Epithelial cell of proximal tubule (primary cell): ENCODE results near the gene TARS2. TPM values are rescaled to one million over a fixed set of nuclear protein-coding genes. Genes with fewer than 3 reads are reported as not detected.

Experiments
- DNase-seq: peaks from one replicate; pipeline ENCODE4 v3.0.0-alpha.2; 2011; ENCODE audit warnings: low read depth
- H3K4me3 ChIP-seq: 2 replicates; pipeline ENCODE4 v1.5.1; 2011; ENCODE audit warnings: low read depth, mild to moderate bottlenecking, low read length
- total RNA-seq: library from RNA; depleted of rRNA; stranded (reverse); fragments of >200 nt; gene quantifications from 2 replicates; pipeline ENCODE4 v1.2.3, GENCODE V29; 2015
- TF ChIP-seq, protein P1 (sequence below): conservative IDR thresholded peaks from 2 replicates; pipeline ENCODE4 v1.5.1; 2012; ENCODE audit warnings: low read depth, mild to moderate bottlenecking, low read length

Gene TARS2, protein sequence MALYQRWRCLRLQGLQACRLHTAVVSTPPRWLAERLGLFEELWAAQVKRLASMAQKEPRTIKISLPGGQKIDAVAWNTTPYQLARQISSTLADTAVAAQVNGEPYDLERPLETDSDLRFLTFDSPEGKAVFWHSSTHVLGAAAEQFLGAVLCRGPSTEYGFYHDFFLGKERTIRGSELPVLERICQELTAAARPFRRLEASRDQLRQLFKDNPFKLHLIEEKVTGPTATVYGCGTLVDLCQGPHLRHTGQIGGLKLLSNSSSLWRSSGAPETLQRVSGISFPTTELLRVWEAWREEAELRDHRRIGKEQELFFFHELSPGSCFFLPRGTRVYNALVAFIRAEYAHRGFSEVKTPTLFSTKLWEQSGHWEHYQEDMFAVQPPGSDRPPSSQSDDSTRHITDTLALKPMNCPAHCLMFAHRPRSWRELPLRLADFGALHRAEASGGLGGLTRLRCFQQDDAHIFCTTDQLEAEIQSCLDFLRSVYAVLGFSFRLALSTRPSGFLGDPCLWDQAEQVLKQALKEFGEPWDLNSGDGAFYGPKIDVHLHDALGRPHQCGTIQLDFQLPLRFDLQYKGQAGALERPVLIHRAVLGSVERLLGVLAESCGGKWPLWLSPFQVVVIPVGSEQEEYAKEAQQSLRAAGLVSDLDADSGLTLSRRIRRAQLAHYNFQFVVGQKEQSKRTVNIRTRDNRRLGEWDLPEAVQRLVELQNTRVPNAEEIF
- 20.5 and 23.9 TPM in 2 replicates for total RNA-seq

DNA sequence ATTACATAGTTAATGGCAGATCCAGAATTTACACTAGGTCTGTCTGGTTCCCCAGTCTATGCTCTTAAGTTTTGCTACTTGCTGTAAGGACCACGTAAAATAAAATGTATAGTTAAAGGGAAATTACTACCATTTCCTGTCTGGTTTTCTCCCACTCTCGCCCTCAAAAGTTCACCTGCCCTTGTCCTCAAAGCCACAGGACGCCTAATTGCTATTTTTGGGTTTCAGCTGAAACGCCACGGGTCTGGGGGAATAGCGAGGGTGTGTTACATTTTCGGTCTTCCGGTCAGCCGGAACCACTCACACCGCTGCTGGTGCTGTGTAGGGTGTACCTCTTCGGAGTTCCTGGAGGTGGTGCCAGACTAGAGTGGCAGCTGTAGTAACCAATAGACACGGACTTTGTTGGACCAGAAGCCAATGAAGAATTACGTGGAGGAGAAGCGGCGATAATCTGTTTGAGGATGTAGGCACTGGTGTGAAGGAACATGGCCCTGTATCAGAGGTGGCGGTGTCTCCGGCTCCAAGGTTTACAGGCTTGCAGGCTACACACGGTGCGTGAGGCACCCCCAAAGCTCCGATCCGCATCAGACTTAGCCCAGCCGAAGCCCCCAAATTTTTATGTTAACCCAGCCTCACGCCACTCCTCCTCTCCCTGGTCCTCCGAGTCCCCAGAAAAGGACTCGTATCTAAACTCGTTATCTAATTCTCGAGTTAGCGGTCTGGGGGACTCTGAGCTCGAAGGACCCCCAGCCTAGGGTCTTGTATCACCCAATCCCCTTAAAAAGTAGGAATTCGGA is at the start of gene TARS2:
Gene TARS2, plus strand, starts transcription at position 454 of the 797 bp plus-strand sequence. Its CDS starts 32 bp downstream, at position 486.
- H3K4me3 ChIP-seq = peak within 1 kb of the TSS; percentile 78
- peak; percentile 86 for DNase-seq
- TF ChIP-seq, protein P1, sequence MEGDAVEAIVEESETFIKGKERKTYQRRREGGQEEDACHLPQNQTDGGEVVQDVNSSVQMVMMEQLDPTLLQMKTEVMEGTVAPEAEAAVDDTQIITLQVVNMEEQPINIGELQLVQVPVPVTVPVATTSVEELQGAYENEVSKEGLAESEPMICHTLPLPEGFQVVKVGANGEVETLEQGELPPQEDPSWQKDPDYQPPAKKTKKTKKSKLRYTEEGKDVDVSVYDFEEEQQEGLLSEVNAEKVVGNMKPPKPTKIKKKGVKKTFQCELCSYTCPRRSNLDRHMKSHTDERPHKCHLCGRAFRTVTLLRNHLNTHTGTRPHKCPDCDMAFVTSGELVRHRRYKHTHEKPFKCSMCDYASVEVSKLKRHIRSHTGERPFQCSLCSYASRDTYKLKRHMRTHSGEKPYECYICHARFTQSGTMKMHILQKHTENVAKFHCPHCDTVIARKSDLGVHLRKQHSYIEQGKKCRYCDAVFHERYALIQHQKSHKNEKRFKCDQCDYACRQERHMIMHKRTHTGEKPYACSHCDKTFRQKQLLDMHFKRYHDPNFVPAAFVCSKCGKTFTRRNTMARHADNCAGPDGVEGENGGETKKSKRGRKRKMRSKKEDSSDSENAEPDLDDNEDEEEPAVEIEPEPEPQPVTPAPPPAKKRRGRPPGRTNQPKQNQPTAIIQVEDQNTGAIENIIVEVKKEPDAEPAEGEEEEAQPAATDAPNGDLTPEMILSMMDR = peak; percentile 15

DNA sequence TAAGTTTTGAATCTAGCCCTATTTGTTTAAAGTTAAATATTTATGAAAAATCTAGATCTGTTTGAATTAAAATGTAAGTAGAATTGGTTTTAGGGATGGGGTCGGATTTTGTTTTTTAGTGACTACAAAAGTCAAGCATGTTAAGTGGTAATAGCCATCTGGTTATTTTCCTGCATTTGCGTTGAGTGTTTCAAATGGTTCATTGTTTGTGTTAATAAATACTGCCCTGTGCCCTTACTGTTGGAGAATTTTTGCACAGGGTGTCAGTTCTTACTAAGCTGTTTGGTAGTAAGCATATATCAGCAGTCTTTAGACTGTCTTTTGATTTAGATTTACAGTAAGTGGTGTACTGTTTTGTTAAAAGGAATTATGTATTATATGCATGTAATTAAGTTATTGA is 46.1 kb upstream of the TARS2 start:
- no peak overlapping the region for H3K4me3 ChIP-seq
- no peak for DNase-seq
- TF ChIP-seq, protein P1 = no peak

DNA sequence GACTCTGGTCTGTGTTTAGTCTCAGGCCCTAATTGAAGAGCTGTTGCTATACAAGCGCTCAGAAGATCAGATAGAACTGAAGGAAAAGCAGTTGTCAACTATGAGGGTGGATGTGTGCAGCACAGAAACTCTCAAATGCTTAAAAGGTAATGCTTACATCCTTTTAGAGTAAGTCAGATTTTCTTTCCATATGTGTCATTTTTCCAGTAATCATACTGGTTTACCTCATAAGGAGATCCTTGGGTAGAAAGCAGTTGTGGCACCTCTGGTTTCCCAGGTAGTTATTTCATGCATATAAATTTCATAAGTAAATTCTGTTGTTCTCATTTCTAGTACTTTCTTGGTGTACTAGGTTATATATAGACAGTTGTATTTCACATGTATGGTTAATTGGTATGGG is 43.0 kb upstream of the TARS2 start:
- no peak overlapping the region for H3K4me3 ChIP-seq
- DNase-seq = no peak
- TF ChIP-seq, protein P1 = no peak

DNA sequence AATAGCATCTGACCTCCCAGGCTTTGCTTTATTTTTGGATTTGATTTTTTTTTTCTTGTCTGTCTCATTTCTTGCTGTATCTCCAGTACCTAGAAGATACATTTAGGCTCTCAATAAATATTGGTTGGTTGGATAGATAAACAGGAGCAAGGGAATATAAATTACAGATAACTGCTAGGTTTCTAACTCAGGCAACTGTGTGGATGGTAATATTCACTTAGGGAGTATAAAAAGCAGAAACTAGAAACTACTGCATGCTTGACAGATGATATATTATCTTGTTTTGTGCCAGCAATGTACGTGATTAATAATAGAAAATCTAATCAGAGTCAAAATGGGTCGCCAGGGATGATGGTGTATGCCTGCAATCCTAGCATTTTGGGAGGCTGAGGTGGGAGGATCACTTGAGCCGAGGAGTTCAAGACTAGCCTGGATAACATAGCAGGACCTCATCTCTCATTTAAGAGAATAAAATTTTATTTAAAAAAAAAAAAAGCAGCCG is 31.0 kb upstream of the TARS2 start:
- TF ChIP-seq, protein P1 = no peak
- H3K4me3 ChIP-seq = no peak overlapping the region
- no peak for DNase-seq

DNA sequence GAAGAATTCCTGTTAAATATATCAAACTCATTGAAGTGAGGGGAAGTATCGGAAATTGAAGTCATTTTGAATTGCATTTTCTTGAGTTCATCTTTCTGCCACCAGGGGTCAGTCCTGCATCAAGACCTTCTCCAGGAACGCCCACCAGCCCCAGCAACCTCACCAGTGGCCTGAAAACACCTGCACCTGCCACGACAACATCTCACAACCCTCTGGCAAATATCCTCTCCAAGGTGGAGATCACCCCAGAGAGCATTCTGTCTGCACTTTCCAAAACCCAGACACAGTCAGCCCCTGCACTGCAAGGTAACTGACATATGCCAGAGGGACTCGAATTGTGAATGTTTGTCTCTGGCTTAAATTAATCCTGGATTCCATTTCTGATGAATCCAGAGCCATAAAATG is 22.8 kb upstream of the TARS2 start:
- DNase-seq = no peak
- TF ChIP-seq, protein P1 = peak; percentile 80
- no peak overlapping the region for H3K4me3 ChIP-seq

DNA sequence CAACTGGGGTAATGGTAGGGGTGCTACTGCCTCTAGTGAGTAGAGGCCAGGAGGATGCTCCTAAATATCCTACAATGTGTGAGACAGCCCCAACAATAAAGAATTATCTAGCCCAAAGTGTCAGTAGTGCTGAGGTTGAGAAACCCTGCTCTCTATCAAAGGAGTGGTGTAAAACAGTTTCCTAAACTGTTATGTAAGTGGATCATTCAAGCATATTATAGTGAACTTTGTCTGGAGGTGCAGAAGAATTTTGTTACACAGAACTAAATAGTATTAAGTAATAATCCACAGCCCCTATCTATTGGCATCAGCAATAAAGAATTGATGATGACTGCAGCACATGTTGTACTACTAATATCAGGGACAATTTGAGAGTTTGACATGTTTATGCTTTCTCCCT is 20.3 kb upstream of the TARS2 start:
- DNase-seq = no peak
- TF ChIP-seq, protein P1 = no peak
- no peak overlapping the region for H3K4me3 ChIP-seq
